NCI-H226 (cell line): Measurements from ENCODE around the gene KLHDC4.
A peak's percentile ranks its signal among the peaks of the same experiment; 100 is the strongest.
"Not testable (repeated sequence)": the region's sequence is repeated elsewhere in the genome, so short reads cannot be mapped to it uniquely, and the experiment has no call there.

Source experiments
- DNase-seq: peaks from one replicate; pipeline ENCODE4 v3.0.0-alpha.2; 2015

The KLHDC4 gene

DNA sequence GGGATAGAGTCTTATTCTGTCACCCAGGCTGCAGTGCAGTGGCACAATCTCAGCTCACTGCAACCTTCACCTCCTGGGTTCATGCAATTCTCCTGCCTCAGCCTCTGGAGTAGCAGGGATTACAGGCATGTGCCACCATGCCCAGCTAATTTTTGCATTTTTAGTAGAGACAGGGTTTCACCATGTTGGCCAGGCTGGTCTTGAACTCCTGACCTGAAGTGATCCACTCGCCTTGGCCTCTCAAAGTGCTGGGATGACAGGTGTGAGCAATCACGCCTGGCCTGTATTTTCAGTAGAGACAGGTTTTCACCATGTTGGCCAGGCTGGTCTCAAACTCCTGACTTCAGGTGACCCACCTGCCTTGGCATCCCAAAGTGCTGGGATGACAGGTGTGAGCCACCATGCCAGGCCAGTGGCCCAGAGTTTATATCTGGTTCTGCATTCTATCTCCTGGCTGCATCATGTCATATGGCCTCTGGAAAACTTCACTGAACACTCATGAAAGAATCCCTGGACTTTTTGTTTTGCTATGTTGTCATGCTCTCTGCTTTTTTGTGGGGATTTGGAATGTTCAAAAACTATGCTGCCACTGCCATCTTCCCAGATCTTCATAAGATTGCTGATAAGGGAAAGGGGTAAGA lies 21.8 kb upstream of the KLHDC4 start:
- not testable (repeated sequence) for DNase-seq

DNA sequence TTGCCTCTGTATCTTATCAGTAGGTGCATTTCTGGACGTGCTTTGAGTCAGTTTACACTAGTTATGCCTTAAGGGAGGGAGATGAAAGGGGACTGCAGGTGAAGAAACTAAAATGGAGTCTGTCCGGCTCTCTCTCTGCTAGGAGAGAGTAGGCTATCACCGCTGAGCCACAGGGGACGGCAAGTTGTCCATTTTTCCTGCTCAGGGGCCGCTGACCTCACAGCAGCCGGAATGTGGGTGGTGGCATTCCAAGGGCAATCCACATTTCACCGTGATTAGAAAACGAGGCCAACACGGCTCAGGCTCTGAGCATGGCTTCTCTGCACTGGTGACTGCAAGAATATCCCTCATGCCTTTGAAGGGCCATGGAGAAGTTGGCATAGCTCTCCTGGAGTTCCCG lies 19.0 kb upstream of the KLHDC4 start:
- DNase-seq: peak; percentile 28

DNA sequence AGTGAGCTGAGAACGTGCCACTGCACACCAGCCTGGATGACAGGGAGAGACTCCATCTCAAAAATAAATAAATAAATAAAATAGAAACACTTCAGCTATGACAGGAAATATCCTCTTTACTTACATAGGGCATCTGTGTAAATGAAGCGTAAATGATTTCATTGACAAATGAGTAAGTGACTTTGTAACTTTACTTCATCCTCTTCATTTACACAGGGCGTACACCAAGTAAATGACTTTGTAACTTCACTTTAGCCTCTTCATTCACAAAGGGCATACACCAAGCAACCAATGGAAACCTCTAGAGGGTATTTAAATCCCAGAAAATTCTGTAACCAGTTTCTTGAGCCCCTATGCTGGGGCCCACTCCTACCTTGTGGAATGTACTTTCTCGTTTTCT lies 16.2 kb upstream of the KLHDC4 start:
- no peak for DNase-seq

DNA sequence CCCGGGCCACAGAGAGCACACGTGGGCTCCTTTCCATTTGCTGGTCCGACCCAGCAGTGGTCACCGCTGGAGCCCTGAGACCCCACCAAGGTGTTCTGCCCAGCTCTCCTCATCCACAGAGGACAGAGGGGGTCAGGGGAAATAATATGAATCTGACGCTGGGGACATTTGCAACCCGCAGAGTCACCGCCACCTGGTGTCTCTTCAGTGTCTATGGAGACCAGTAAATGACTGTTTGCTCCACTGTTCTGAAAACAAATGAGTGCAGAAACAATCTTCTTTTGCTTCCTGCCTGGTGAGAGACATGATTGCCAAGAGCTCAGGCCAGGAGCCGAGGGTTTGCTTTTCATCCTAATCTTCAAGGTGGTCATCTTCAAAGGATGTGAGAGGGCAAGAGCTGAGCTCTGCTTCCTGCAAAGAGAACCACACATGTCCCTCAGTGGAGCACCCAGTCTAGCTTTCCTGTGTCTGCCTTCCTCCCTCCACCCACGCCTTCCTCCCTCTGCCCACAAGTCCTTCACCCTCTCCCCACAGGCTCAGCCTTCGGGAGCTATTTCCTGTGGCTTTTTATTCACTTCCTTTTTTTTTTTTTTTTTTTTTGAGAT lies 14.7 kb upstream of the KLHDC4 start:
- DNase-seq: peak; percentile 53

DNA sequence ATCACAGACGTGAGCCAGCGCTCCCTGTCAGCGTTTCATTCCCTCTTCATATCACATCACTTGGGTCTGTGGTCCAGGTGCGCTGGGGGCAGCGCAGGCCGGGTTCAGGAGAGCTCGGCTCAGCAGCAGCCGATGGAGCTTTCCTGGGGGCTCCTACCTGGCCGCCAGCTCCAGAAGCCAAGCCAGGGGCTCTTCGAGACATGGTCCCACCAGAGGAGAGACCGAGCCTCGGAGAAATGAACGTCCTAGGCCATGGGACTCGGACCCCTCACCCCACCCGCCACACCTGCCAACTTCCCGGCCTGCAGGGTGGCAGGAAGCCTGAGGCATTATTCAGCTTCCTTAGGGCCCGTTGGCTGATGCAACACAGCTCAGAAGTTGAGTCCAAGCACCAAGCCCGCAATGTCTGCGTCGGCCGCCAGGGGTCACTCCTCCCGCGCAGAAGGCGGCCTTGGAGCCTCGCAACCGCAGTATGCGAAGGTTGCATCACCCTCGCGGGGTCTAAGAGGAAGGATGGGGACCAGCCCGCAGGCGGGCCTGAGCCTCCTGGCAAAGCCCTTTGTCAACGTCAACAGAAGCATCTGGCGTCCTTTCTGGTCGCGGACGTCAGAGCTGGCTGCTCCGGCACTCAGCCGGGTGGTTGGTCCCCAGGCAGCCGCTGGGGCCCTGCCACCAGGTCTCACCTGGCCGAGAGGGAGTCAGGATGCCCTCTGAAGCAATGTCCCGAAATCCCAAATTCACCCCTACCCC lies 13.2 kb upstream of the KLHDC4 start:
- DNase-seq: peak; percentile 82

DNA sequence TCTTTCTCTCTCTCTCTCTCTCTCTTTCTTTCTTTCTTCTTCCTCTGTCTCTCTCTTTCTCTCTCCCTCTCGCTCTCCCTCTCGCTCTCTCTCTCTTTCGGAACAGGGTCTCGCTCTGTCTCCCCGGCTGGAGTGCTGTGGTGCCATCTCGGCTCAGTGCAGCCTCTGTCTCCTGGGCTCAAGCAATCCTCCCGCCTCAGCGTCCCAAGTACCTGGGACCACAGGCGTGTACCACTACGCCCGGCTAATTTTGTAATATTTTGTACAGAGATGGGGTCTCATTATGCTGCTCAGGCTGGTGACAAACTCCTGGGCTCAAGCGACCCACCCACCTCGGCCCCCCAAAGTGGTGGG lies 12.7 kb upstream of the KLHDC4 start:
- no peak for DNase-seq

DNA sequence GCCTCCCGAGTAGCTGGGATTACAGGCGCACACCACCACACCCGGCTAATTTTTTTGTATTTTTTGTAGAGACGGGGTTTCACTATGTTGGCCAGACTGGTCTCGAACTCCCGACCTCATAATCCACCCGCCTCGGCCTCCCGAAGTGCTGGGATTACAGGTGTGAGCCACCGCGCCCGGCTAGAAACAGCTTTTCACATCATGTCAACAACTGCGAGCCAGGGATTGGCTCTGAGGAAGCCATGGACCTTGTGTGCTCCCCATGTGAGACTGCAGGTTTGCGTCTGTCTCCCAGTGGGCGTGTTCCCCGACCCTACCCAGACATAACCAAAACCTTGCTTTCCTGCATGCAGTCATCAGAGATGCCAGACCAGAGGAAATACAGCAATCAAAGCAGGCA lies 8.1 kb upstream of the KLHDC4 start:
- not testable (repeated sequence) for DNase-seq

DNA sequence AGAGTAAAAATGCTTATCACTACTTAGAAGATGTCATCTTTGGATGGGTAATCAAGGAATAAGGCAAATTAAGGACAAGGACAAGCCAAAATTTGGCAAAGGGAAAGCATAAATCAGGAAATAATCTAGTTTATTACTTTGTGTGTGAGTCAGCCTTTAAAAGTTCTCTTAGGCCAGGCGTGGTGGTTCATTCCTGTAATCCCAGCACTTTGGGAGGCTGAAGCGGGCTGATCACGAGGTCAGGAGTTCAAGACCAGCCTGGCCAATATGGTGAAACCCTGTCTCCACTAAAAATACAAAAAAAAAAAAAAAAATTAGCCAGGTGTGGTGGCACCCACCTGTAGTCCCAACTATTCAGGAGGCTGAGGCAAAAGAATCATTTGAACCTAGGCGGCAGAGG lies 1.7 kb upstream of the KLHDC4 start:
- not testable (repeated sequence) for DNase-seq

DNA sequence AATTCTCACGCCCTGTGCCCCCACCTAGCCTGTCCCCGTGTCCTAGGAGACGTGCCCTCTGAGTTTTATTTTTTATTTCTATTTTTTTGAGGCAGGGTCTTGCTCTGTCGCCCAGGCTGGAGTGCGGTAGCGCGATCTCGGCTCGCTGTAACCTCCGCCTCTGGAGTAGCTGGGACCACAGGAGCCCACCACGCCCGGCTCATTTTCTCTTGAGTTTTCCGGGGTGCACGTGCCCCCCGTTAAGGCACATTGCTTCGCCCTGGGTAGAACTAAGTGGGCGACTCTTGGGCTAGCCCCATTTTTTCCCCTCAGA lies 655 bp upstream of the KLHDC4 start:
- DNase-seq: no peak

DNA sequence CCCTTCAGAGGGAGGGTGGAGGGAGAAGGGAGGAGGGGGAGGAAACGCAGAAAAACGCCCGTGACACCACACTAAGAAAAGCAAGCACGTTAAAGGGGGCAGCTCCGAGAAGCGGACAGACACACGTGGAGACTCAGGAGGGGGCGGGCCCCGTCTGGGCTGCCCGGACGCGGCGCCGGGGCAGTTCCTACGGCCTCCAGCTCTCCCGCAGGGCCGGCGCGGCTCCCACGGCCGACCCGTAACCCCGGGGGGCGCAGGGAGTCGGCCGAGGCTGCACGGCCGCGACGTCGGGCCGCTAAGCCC lies 362 bp downstream of the KLHDC4 start:
- DNase-seq: peak; percentile 19

DNA sequence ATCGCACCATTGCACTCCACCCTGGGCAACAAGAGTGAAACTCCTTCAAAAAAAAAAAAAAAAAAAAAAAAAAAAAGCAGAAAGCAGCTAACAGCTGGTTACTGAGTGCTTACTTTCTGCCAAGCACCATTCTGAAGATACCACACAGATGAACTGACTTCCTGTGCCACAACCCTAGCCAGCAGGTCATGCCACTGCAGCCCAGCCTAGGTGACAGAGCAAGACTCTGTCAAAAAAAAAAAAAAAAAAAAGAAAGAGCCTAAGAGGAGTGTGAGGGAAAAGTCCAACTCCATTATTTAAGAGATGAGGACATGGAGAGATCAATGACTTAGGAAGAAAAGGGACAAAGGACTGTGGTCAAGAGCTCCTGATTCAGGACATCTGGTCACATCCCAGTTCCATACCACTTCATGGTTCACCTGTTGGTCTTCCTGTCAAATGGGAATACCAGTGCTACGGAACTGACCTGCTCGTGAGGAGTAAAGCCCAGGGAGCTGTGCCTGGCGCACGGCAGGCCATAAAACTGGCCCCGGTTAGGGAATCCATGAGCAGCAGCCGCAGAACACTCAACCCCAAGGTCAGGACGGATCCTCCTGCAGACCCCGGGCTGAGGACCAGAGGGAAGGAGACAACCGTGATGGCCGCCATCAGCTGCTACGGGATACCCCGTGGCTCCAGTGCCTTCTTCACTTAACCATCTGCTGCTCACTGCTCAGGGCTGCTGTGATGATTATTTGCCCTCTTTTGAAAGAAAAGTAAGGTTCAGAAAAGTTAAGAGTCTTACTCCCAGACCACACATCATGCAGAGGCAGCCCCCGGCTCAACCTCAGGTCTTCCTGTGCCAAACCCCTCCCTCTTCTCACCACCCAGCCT lies 950 bp downstream of the KLHDC4 start:
- DNase-seq: no peak

DNA sequence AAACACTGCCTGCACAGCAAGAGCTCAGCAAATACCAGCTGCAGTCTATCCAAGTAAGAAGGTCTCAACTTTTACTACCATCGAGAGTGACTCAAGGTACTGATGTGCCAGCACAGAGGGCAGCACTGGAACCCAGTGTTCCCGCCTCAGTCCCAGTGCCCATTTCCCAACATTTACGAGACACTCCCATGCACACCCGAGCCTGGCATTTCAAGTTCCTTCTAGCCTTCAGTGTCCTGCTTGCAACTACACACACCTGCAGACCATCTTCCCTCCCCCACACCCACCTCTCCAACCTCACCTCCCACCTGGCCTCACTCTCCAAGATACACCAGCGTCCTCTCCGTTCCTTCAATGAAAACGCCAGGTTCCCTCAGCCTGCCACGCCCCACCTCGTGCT lies 3.2 kb downstream of the KLHDC4 start:
- no peak for DNase-seq

DNA sequence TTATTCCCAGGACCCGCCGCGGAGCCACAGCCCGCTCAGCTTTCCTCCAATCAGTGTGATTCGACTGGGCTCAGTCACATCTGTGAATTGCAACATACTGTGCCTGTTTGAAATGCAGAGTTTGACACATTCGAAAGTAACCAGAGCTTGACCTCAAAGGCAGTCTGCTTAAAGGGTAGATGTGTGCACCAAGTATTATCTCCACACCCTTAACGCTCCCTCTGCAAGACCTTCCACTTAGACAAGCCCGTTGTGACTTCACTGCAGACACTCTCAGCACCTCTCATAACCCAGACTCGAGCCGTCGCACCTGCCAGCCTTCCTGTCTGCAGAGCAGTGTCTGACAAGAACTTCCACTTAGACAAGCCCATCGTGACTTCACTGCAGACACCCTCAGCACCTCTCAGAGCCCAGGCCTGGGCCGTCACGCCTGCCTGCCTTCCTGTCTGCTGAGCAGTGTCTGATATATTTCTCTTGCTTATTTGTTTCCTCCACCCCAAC lies 3.7 kb downstream of the KLHDC4 start:
- no peak for DNase-seq

DNA sequence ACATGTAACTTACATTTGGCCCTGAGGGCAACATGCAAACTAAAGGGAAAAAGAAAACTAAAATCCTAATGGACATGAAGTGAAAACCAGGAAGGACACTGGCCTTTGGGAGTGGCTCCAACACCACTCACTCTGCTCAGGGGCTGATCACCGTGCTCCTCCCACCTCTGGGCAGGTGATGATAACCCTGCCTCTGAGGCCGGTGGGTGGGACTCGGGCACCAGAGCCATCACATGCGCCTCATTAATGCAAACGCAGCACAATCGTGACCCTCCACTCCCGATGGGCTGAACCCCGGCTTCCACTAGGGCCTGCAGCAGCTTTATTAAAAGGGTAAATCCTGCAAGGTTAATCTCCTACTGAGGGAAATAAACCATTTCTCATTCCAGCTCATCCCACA lies 4.7 kb downstream of the KLHDC4 start:
- DNase-seq: no peak

DNA sequence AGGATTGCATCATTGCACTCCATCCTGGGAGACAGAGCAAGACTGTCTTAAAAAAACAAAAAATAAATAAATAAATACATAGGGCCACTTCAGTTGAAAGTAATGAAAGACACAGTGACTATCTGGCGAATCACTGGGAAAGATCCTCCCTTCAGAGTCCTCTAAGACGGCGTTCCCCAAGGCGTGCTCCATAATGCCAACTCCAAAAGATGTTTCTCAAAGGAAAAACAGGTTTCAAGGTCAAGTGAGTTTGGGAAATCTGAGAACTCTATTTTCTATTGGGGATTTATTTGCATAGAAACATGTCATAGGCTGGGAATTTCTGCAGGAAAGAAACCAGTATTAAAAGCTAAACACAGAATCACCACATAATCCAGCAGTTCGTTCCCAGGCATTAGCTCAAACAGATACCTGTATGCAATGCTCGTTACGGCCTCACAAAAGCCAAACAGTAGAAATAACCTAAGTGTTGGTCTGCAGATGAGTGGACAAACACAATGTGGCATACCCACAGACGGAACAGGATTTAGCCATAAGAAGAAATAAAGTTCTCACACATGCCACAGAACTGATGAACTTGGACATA lies 7.9 kb downstream of the KLHDC4 start:
- peak; percentile 27 for DNase-seq

DNA sequence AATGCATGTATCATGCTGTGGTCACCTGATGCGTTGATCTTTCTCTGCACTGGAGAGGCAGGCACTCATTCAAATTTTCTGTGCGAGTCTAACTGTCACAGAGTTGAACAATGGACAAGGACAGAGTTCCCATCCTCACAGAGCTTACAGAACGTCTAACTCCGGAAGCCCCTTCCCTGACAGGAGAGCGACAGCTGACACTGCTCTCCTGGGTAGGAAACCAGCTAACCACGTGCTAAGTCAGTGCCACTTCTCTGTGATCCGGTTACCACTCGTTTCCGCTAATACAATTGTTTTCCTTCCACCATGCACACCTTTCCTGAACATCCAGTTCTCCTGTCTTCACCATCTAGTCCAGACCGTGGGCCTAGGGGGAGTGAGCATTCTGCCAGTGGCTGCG lies 11.3 kb downstream of the KLHDC4 start:
- no peak for DNase-seq

DNA sequence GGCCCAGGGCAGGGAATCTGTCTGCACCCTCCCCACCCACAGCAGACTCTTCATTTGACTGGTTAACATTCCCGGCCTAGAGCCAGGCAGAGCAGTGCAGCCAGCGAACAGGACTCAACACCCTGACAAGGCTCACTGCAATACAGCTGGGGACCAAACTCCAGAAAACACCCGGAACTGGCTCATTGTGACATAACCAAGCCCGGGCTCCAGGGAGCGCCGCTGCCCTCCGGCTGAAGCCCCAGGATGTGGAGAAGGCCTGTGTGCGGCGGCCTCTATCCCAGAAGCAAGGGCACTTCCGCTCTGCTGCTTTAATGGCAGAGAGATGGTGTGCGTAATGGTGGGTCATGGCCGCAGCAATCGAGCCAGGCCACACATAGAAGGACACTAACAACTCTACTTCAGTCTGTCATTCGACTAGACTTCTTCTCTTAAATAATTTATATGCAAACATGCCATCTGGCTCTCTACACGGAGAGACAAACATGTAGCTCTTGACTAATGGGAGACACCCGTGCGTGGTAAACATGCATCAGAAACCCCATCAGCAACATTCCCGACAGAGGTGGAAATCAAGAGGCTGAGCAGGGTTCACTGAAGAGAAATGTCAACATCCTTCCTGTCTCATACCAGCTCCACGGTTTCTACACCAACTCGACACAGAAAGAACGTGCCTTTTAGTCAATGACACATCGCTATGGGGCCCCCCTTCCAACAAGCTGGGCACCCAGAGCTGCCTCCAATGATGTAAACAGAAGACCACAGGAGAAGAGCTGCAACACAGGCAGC lies 18.0 kb downstream of the KLHDC4 start:
- no peak for DNase-seq

DNA sequence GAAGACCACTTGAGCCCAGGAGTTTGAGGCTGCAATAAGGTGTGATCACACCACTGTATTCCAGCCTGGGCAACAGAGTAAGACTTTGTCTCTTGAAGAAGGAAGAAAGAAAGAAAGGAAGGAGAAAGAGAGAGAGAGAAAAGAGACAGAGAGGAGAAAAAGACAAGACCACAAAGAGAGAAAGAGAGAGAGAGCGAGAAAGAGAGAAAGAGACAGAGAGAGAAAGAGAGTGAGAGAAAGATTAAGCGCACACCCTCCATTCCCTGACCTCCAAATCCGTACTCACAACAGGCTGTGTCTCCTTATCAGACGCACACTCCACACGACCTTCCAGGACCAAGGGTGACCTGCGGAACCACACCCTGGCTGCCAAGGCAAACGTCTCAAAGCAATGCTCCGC lies 19.6 kb downstream of the KLHDC4 start:
- no peak for DNase-seq

DNA sequence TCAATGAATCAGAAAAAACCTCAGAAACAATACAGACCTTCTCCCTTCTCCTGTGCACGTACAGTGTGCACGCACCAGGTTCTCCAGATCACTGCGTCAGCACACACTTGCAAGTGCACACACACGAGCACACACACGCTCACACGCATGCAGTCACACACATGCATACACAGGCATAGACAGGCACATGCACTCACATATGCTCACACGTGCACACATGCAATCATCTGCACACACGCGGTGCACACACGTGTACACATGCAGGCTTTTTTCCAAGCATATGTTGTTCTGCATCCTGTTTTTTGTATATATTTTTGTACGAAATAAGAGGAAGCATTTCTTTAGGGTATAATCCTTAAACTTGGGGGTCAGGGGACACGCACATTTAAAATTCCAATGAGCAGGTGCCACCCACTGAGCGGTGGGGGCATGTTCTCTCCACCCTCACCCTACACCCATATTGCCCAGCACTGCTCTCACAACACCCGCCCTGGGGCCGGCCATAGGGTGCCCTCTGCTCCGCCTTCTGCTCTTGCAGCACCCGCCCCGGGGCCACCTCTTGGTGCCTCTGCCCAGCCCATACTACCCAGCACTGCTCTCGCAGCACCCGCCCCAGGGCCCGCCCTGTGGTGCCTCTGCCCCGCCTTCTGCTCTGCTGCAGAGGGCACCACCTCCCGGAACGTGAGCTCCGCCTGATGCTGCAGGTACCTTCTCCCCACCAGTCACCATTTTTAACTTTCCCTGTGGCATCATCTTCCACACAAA lies 20.9 kb downstream of the KLHDC4 start:
- DNase-seq: peak; percentile 59

DNA sequence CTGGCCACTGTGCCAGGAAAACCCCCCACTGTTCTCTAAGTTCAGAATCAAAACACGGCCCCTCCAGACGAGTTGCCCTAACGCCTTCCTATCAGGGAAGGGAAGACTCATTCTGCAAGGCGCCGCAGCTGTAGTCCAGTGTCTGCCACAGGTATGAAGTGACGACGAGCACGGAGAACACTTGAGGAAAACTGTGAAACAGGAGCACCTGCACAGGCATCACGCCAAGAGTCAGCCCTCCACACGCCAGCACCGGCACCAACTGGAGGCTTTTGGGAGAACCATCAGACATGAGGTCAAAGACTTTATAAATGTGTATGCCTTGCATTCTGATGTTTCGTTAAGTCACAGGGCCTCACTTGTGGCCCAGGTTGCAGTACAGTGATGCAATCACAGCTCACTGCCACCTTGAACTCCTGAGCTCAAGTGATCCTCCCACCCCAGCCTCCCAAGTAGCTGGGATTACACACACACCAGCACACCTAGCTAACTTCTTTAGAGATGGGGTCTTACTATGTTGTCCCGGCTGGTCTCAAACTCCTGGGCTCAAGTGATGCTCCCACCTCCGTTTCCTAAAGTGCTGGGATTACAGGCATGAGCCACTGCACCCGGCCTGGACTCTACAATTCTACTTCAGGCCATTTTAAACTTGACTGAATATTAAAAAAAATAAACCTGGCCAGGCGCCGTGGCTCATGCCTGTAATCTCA lies 22.9 kb downstream of the KLHDC4 start:
- no peak for DNase-seq
